Mucosa of stomach (tissue), 1 donor: ENCODE data around the gene OR51L1.

Experiments used
- H3K27me3 ChIP-seq: one replicate; pipeline ENCODE4 v1.7.0; 2013; ENCODE audit warnings: mild to moderate bottlenecking, low read length; ENCODE audit not compliant: control insufficient read depth, insufficient read depth
- H3K36me3 ChIP-seq: one replicate; pipeline ENCODE4 v1.7.0; 2013; ENCODE audit warnings: low read length; ENCODE audit not compliant: control insufficient read depth, insufficient read depth
- H3K4me1 ChIP-seq: one replicate; pipeline ENCODE4 v1.7.0; 2013; ENCODE audit warnings: mild to moderate bottlenecking, low read length; ENCODE audit not compliant: control insufficient read depth, insufficient read depth
- H3K4me3 ChIP-seq: one replicate; pipeline ENCODE4 v1.7.0; 2013; ENCODE audit warnings: low read length
- H3K9ac ChIP-seq: one replicate; pipeline ENCODE4 v1.7.0; 2013; ENCODE audit warnings: mild to moderate bottlenecking, low read length, moderate library complexity
- H3K9me3 ChIP-seq: one replicate; pipeline ENCODE4 v1.7.0; 2013; ENCODE audit warnings: mild to moderate bottlenecking, low read length, moderate library complexity; ENCODE audit not compliant: control insufficient read depth
- donor health status: Pancreatic carcinoma.

OR51L1 gene

DNA sequence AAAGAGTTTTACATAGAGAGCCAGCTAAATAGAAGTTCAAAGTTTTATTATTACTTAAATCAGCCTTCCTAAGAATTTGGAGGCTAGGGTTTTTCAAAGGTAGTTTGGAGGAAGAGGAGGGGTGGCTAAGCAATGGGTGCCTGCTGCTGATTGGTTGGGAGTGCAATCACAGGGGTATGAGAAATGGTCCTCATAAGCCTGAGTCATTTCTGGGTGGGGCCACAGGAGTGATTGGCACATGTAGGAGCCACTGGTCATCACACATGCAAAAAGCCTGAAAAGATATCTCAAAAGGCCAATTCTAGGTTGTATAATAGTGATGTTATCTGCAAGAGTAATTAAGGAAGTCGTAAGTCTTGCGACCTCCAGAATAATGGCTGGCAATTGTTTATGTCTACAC, 12.9 kb downstream of the OR51L1 start:
- H3K9me3 ChIP-seq: no peaks in the 10 kb centered on the region
- no peak overlapping the region for H3K4me3 ChIP-seq
- no peaks in the 10 kb centered on the region for H3K4me1 ChIP-seq
- H3K27me3 ChIP-seq: no peaks in the 10 kb centered on the region
- H3K36me3 ChIP-seq: no peaks in the 10 kb centered on the region
- H3K9ac ChIP-seq: no peak overlapping the region

DNA sequence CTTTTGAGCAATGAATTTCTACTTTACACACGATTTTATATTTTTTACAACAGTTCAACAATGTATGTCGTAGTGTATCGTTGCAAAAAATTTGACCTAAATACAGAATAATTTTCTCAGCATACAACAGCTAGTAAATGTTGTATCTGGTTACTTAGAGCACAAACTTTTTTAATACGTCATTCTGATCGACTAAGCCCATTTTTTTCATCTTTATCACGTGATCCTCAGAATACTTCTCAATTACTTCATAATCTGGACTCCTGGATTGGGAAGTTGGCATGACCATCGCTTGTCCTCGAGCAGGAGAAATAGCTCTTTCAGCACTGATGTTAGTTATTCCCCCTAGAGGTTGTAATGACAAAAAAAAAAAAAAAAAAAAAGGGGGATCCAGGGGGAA, 16.6 kb downstream of the OR51L1 start:
- H3K27me3 ChIP-seq: no peaks in the 10 kb centered on the region
- no peaks in the 10 kb centered on the region for H3K9me3 ChIP-seq
- no peaks in the 10 kb centered on the region for H3K36me3 ChIP-seq
- no peak overlapping the region for H3K4me3 ChIP-seq
- H3K9ac ChIP-seq: no peak overlapping the region
- no peaks in the 10 kb centered on the region for H3K4me1 ChIP-seq

DNA sequence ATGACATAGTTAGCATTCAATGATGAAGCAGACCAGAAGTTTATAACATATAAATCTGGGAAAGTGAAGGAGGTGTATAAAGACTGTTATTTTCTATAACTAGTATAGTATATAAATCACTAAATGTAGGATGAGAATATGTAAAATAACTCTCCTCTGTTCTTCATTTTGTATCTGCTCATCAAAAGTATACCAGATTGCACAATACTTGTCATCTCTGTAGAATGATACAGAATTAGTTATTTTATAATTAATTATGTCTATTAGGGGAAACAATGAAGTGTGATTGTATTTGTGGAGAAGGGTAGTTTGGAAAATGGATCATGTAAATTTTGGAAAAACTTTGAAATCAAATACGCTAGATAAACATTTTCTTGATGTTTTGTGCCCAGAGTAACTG, 18.4 kb downstream of the OR51L1 start:
- no peak overlapping the region for H3K4me3 ChIP-seq
- H3K4me1 ChIP-seq: no peaks in the 10 kb centered on the region
- no peaks in the 10 kb centered on the region for H3K36me3 ChIP-seq
- no peaks in the 10 kb centered on the region for H3K27me3 ChIP-seq
- H3K9ac ChIP-seq: no peak overlapping the region
- no peaks in the 10 kb centered on the region for H3K9me3 ChIP-seq

- H3K9me3 ChIP-seq: no peaks in the 10 kb centered on the region
- H3K27me3 ChIP-seq: no peaks in the 10 kb centered on the region
- no peak overlapping the region for H3K4me3 ChIP-seq
- H3K9ac ChIP-seq: no peak overlapping the region
- H3K36me3 ChIP-seq: no peaks in the 10 kb centered on the region
- no peaks in the 10 kb centered on the region for H3K4me1 ChIP-seq
Measured at GRCh38 chr11:5021996-5022395, 27.3 kb downstream of the OR51L1 start.

- Histone ChIP-seq H3K4me3 (no peak overlapping the region), H3K27me3 (no peaks in the 10 kb centered on the region), H3K9ac (no peak overlapping the region), H3K36me3 (no peaks in the 10 kb centered on the region), H3K4me1 (no peaks in the 10 kb centered on the region), H3K9me3 (no peaks in the 10 kb centered on the region)
Measured at GRCh38 chr11:5036669-5037068, 42.0 kb downstream of the OR51L1 start.

- H3K9me3 ChIP-seq: no peaks in the 10 kb centered on the region
- H3K27me3 ChIP-seq: no peaks in the 10 kb centered on the region
- no peak overlapping the region for H3K9ac ChIP-seq
- no peaks in the 10 kb centered on the region for H3K36me3 ChIP-seq
- no peaks in the 10 kb centered on the region for H3K4me1 ChIP-seq
- no peak overlapping the region for H3K4me3 ChIP-seq
Measured at GRCh38 chr11:5037926-5038325, 43.3 kb downstream of the OR51L1 start.

- H3K4me1 ChIP-seq: no peaks in the 10 kb centered on the region
- no peaks in the 10 kb centered on the region for H3K9me3 ChIP-seq
- H3K9ac ChIP-seq: no peak overlapping the region
- H3K27me3 ChIP-seq: no peaks in the 10 kb centered on the region
- H3K4me3 ChIP-seq: no peak overlapping the region
- H3K36me3 ChIP-seq: no peaks in the 10 kb centered on the region
Measured at GRCh38 chr11:5038341-5038740, 43.7 kb downstream of the OR51L1 start.

DNA sequence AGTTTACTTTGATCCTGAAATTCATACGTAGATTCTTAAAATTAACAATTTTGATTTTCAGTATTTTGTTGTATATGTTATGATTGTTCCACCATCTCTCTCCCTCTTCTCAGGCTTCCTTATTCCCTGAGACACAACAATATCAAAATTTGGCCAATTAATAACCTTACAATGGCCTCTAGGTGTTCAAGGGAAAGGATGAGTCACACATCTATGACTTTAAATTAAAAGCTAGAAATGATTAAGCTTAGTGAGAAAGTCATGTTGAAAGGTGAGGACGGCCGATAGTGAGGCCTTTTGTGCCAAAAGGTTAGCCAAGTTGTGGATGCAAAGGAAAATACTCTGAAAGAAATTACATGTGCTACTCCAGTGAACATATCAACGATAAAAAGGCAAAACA, 46.2 kb downstream of the OR51L1 start:
- Histone ChIP-seq H3K4me1 (no peaks in the 10 kb centered on the region), H3K36me3 (no peaks in the 10 kb centered on the region), H3K4me3 (no peak overlapping the region), H3K27me3 (no peaks in the 10 kb centered on the region), H3K9ac (no peak overlapping the region), H3K9me3 (no peaks in the 10 kb centered on the region)

DNA sequence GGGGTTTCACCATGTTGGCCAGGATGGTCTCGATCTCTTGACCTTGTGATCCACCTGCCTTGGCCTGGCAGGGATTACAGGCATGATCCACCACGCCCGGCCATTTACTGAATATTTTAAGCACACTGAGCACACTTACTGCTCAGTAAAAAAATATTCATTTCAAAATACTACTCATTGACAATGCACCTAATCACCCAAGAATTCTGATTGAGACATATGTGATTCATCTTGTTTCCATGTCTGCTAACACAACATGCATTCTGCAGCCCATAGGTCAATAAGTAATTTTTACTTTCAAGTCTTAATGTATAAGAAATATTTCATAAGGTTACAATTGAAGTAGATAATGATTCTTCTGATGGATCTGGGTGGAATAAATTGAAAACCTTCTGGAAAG, 47.4 kb downstream of the OR51L1 start:
- H3K9ac ChIP-seq: no peak overlapping the region
- H3K9me3 ChIP-seq: no peaks in the 10 kb centered on the region
- H3K36me3 ChIP-seq: no peaks in the 10 kb centered on the region
- no peaks in the 10 kb centered on the region for H3K4me1 ChIP-seq
- H3K27me3 ChIP-seq: no peaks in the 10 kb centered on the region
- no peak overlapping the region for H3K4me3 ChIP-seq

DNA sequence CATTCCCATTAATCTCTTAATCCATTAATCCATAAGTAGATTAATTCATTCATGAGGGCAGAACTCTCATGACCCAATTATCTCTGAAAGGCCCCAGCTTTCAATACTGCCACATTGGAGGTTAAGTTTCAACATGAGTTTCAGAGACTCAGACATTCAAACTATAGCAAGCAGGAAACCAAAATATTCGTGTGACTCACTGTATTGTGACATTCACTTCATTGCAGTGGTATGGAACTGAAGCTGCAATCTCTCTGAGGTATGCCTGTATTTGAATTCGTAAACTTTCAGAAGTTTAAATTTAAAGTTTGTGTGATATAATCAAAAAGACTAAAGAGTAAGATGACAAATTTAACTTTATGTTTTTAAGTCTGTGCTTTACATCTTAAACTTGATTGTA, 48.7 kb downstream of the OR51L1 start:
- H3K9ac ChIP-seq: no peak overlapping the region
- H3K36me3 ChIP-seq: no peaks in the 10 kb centered on the region
- H3K4me1 ChIP-seq: no peaks in the 10 kb centered on the region
- H3K27me3 ChIP-seq: no peaks in the 10 kb centered on the region
- H3K9me3 ChIP-seq: no peaks in the 10 kb centered on the region
- H3K4me3 ChIP-seq: no peak overlapping the region

GRCh38 chr11:5046226-5046625, 51.6 kb downstream of the OR51L1 start, which contains the start of gene OR52J3:
Gene OR52J3 (plus strand): TSS chr11:5046526. CDS start chr11:5046526, 0 bp downstream.
- Histone ChIP-seq H3K27me3 (no peaks in the 10 kb centered on the region), H3K9me3 (no peaks in the 10 kb centered on the region), H3K4me3 (no peak within 1 kb of the TSS), H3K9ac (no peak within 1 kb of the TSS), H3K36me3 (no peaks in the 10 kb centered on the region), H3K4me1 (no peaks in the 10 kb centered on the region)

GRCh38 chr11:5046754-5047330, 52.2 kb downstream of the OR51L1 start:
- H3K36me3 ChIP-seq: no peaks in the 10 kb centered on the region
- no peak overlapping the region for H3K4me3 ChIP-seq
- H3K27me3 ChIP-seq: no peaks in the 10 kb centered on the region
- H3K9ac ChIP-seq: no peak overlapping the region
- H3K9me3 ChIP-seq: no peaks in the 10 kb centered on the region
- H3K4me1 ChIP-seq: no peaks in the 10 kb centered on the region
